GM21423 (cell line): ENCODE measurements around the gene LYG1.
"Not testable (repeated sequence)": the region's sequence is repeated elsewhere in the genome, so short reads cannot be mapped to it uniquely, and the experiment has no call there.

Source experiments
- ATAC-seq: cut with Tn5 transposase; IDR thresholded peaks from one replicate; pipeline ENCODE4 v1.9.1; 2021; ENCODE audit warnings: mild to moderate bottlenecking, moderate library complexity; ENCODE audit not compliant: unreplicated experiment

Gene LYG1

DNA sequence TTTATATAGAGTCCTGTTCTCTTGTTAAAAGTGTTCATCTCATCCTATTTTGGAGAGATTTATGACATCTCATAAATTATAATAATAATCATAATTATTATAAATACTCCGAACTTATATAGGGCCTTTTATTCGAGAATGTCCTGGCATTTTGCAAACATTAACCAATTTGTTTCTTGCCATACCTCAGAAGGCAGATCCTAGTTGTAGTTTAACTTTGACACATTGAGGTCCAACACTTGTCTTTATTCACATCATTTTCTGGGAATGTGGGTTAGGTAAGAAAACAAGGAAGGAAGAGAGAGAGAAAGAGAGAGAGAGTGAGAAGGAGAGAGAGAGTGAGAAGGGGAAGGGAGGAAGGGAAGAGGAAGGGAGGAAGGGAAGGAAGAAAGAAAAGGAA lies at the start of gene LYG1:
Gene LYG1 (minus strand): TSS at position 101 of the 400 bp plus-strand sequence. CDS start 5,527 bp downstream, outside the sequence.
- ATAC-seq: not testable (repeated sequence)

DNA sequence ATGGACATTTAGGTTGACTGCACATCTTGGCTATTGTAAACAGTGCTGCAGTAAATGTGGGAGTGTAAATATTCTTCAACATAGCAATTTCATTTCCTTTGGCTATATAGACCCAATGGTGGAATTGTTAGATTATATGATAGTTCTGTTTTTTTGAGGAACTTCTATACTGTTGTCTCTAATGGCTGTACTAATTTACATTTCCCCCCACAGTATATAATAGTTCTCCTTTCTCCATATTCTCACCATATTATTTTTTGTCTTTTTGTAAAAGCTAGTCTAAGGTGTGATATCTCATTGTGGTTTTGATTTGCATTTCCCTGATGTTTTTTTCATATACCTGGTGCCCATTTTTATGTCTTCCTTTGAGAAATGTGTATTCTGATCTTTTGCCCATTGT lies 49.2 kb upstream of the LYG1 start:
- ATAC-seq: no peak

DNA sequence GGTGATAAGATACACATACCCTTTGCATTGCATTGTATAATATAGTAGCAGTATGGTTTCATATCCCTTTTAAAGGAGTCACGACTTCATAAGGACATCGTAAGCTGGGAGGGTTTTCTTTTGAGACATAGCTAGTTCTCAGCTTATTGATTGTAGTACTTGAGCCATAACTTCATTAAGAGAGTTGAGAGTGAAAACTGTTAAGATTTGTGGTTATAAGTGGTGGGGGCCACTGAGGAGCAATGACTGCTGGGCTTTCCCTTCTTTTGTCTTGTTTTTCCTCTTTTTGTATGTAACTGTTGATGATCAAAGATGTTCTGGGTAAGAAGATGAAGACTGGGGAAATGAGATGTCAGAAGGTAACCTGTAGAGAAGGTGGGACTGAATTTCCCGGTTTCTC lies 47.2 kb upstream of the LYG1 start:
- ATAC-seq: no peak

DNA sequence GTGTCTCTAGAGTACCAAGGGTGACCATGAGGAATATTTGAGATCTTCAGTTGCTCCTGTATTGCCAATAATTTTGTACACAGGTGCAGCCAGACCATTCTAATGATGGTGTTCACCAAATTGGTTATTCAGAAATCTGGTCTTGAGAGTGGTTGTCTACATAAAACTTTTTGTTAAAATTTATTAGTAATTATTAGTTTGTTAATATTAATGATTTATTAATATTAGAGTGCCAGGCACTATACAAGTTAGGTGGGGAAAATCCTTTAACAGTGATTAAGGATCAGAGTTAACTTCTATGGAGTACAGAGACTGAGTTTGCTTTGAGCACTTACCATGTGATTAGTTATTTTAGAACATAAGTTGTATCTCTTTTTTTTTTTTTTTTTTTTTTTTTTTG lies 45.2 kb upstream of the LYG1 start:
- no peak for ATAC-seq

DNA sequence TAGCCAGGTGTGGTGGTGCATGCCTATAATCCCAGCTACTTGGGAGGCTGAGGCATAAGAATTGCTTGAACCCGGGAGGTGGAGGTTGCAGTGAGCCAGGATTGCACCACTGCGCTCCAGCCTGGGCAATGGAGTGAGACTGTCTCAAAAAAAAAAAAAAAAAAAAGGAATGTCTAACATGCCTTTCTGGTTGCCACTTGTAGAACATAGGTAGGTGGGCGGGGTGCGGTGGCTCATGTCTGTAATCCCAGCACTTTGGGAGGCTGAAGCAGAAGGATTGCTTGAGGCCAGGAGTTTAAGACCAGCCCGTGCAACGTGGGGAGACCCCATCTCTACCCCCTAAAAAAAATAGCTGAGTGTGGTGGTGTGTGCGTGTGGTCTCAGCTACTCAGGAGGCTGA lies 44.4 kb upstream of the LYG1 start:
- ATAC-seq: not testable (repeated sequence)

DNA sequence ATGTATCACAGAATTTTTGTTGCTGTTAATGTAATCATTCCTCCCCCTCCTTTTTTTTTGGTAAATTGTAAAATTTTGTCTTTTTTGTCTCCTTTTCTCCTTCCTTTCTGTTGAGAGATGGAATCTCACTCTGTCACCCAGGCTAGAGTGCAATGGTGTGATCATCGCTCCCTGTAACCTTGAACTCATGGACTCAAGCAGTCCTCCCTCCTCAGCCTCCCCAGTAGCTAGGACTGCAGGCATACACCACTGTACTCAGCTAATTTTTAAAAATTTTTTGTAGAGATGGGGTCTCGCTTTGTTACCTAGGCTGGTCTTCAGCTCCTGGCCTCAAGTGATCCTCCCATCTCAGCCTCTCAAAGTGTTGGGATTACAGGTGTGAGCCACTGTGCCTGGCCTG lies 41.5 kb upstream of the LYG1 start:
- no peak for ATAC-seq

DNA sequence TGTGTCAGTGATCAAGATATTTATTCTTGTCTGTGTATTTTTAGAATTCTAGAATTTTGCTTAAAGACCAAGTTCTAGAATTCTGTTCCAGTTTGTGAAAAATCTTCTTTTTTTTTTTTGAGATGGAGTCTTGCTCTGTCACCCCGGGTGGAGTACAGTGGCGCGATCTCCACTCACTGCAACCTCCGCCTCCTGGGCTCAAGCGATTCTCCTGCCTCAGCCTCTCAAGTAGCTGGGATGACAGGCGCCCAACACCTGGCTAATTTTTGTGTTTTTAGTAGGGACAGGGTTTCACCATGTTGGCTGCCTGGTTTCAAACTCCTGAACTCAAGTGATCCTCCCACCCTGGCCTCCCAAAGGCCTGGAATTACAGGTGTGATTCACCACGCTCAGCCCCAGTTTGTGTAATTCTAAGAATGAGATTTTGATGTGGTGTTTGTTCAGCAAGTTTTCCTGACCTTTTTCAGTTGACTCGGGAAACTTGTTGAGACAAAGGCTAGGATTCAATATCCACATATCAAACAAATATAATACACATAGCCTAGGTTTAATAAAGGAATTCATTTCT lies 39.8 kb upstream of the LYG1 start:
- no peak for ATAC-seq

DNA sequence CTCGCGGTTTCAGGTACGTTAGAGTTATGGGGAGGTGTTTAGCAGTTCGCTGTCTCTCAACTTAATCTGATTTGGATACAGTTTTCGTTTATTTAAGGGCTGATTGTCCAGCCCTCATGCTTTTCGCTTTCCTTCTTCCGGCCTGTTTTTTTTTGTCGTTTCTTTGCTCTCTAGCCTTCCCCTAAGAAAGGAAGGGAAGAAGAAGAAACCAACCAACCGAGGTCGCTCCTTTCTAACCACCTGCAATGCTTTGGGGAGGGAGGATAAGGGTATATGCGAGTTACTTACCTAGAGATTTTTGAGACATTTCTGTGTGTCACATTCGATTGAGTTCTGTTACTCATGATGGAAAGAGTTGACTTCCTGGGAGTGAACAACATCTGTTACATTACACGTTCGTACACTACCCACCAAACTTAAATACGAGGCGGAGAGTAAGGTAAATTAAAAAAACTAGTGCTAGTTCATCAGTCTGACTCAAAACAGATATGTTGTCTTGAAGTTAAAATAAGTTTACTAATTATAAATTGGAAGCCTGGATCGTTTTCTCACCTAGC lies 37.1 kb upstream of the LYG1 start:
- ATAC-seq: no peak

DNA sequence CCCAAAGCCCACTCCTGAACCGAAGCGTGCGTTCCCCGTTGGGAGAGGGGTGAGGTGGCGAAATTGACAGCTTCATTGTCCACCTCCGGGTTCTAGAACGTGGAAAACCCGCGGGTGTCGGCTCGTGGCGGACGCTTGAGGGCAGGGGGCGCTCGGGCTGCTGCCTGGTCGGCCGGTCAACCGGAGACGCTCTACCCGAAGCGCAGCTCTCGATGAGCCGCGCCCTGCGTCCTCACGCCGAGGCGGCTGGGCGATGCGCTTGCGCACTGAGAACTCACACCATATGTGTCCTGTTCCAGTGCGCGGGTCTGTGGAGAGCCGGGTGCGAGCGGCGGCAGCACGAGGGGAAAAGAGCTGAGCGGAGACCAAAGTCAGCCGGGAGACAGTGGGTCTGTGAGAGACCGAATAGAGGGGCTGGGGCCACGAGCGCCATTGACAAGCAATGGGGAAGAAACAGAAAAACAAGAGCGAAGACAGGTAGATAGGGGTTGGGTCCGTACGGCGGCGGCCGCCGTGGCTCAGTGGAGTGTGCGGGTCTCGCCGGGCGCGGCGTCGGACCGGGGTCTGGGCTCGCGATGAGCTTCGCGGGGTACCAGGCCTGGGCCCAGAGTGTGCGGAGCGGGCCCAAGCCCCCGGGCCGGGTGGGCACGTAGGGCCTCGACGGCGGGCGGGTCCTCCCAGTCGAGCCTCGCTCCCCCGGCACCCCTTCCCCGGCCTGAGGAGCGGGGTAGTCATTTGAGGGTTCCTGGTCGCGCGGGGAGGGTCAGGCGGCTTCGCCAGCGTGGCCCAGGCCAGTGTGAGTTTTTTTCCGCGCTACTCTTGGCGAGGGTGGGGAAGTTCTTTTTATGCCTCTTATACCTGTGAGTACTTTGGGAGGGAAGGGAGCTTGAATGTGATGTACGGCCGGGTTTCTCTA lies 36.4 kb upstream of the LYG1 start, which contains the start of gene EIF5B:
Gene EIF5B (plus strand): TSS at position 277 of the 916 bp plus-strand sequence. CDS start 166 bp downstream, at position 443.
- ATAC-seq: peak; percentile 58

DNA sequence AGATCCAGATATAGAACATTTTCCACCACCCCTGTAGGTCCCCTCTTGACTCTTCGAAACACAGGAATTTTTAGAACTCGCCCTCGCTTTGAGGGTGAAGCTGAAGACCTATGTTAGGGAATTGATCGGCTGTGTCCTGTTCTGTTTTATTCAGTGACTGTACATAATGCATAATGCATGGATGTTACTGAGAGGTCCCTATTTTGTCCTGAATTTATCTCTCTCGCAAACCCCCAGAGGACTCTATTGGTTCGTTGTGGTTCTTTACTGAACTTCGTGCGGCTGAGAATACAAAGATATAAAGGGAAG lies 35.8 kb upstream of the LYG1 start:
- peak; percentile 9 for ATAC-seq

DNA sequence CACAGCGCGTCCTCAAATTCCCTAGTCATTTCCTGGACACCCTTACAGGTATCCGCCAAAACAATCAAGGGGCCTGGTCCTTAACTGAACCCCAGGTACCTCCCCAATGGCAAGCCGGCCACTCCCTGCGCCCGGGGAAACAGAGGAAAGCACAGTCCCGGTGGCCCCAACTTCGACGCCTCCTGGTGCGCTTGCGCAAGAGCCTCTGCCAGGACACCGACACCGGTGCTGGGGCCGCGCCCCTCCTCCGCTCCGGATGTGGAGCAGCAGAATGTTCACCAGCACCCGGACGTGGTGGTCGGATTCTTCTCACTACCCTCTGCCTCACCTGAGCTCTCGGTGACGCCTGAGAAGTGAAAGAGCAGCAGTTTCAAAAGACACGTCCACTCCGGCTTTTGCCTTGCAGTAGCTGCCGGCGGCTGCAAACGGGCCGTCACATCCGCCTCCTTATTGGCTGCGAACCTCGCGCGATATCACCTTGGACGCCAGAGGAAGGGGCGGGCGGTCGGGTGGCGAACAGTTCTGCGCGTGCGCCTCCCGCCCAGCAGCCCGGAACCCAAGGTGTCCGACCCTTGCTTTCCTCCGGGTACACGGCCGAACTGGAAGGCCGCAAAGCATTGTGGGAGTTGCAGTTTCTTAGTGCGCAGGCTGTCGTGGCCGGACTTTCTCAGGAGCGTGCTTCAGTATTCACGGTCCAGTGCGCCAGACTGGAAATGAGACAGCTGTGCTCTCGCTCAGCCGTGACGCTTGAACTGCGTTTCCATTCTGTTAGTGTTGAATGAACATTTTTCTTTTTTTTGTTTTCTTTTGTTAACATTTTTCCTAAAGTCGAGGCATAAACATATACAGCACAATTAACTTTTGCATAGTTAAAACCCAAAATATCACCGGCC lies 35.2 kb upstream of the LYG1 start, which contains the start of gene TXNDC9:
Gene TXNDC9 (minus strand): TSS at position 423 of the 893 bp plus-strand sequence. CDS start 3,123 bp downstream, outside the sequence.
- peak; percentile 62 for ATAC-seq

DNA sequence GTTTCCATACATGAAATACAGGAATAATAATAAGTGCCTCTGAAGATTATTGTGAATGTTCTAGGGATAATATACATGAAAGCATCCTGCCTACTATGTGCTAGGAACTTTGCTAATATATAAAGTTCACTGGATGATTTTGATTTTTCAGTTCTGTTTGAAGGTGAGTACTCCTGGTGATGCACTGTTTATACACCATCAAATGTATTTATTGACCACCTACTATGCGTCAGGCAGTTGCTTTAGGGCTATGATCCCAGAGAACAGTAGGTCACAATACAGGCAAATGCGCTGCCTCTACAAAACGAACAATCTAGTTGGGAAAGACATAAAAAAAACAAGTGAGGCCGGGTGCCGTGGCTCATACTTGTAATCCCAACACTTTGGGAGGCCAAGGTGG lies 24.4 kb upstream of the LYG1 start:
- no peak for ATAC-seq

DNA sequence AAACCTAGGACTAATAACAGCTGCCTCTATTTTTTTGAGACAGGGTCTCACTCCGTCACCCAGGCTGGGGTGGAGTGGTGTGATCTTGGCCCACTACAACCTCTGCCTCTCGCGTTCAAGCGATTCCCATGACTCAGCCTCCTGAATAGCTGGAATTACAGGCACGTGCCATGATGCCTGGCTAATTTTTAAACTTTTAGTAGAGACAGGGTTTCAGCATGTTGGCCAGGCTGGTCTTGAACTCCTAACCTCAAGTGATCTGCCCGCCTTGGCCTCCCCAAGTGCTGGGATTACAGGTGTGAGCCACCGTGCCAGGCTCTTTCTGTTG lies 16.8 kb upstream of the LYG1 start:
- not testable (repeated sequence) for ATAC-seq

DNA sequence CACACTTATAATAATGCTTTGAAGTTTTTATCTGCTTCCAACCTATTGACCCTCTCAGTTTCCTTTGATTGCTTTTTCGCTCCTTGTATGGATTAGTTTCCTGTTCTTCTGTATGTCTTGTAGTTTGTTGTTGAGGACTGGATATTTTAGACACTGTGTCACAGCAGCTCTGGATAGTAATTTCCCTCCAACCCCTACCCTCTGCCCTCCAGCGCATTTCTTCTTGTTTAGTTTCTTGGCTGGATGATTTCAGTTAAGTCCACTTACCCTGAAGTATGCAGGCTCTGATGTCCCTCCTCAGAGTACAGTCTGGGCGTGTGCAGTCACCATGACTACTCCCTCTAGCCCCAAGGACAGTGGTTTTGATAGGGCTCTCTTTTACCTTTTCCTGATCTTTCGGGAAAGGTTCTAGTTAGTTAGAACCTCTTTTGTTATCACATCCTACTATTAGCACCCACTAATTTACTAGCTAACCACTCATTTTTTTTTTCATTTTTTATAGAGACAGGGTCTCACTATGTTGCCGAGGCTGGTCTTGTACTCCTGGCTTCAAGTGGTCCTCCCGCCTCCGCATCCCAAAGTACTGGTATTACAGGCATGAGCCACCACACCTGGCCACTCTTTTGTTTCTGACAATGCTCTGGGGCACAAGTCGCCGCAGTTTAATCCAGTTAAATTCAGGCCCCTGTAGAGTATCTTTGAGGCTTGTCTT lies 16.3 kb upstream of the LYG1 start:
- ATAC-seq: no peak

DNA sequence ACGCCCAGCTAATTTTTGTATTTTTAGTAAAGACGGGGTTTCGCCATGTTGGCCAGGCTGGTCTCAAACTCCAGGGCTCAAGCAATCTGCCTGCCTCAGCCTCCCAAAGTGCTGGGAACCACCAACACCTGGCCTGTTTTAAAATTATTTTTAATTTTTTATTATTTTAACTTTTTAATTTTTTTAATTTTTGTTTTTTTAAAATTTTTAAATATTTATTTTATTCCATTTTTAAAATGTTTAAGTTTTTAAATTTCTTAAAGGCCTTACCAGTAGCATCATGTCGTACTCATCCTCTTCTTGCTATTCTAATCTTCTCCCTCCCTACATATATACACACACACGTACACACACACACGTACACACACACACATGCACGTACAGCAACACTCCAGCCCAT lies 1.4 kb downstream of the LYG1 start:
- ATAC-seq: no peak

DNA sequence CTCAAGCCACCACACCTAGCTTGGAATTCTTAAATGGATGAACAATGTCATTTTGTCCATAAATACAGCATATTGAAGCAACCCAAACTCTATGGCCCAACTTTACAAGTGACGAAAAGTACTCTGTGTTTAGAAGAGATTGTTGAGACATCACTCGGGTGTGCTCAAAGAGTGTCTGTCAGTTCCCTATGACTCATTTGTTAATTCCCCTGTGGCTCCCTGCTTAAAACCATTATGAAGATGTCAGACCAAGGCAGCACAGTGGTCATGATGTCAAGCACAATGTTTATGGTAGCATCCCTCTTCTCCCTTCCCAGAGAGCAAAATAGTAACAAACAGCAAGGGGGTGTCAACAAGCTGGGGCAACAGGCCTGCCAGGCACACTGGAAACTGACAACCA lies 3.0 kb downstream of the LYG1 start:
- no peak for ATAC-seq

DNA sequence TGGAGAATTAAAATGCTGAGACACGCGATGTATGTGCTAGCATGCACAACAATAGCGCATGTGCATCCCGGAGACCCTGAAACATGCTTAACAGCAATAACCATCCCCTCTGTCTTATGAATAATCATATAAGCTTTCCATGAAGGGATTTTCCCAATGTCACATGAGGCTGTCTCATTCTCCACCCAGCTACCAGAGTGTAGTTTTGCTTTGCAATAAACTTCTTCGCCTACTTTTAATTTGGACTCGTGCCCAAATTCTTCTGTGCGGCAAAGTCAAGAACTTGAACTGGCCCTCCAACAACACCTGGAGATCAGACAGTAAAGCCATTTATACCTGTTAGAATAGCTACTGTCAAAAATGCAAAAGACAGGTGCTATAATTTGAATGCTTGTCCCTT lies 15.5 kb downstream of the LYG1 start:
- ATAC-seq: no peak

DNA sequence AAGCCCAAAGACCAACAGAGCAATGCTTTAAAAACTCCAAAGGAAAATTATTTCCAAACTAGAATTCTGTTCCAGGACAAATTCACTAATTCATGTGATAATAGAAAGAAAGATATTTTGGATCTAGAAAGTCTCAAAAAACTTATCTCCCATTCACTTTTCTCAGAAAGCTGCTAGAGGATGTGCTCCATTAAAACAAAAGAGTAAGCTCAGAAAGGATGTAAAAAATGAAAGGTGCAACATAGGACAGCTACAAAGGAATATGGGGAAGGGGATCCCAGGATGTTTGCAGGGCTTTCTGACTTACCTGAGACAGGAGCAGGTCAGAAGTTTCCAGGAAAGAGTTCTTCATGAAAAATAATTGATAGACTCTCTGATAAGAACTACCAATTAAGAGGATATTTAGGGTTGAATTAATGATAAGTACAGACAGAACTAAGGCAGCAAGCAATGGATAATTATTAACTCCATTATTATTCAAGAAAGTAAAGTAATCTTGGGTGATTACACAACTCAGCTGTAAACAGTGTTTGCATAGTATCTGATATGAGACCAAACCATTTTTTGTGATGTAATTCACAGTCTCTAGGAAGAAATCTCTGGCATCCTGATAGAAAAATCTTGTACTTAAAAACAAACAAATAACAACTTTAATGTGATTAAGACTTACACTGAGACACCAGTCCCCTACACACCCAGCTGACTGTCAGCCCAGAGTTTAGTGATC lies 20.9 kb downstream of the LYG1 start:
- ATAC-seq: no peak

DNA sequence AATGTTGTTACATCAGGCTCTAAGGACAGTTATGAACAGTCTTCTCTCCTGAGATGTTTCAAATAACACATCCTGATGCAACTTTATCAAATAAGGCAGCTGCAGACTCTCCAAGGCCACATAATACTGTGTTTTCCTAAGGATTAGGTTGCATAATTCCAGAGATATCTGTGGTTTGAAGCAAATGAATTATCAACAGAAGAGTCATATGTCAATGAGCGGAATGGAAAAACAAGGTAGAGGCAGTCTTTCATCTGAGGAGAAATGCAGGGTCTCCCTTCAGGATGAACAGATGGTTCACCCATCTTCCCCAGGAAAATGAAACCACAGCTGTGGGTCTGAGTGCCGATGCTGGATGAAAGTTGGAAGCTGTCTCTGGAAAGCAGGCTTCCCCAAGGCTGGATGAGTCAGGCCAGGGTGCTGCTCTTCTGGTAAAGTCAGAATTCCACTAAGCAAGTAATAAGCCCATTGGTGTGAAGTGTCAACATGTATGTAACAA lies 22.2 kb downstream of the LYG1 start:
- no peak for ATAC-seq
